HCT116 (cell line): ENCODE results near the gene DENND5B. TPM values are rescaled to one million over a fixed set of nuclear protein-coding genes. Genes with fewer than 3 reads are reported as not detected.

Source experiments
- ATAC-seq: fragments of 200-7000 bp; cut with Tn5 transposase; 2 replicates; pipeline ENCODE4 v1.9.1; 2020; ENCODE audit warnings: mild to moderate bottlenecking, moderate library complexity
- BruUV-seq: library from RNA; stranded (reverse); fragments of 400-500 nt; replicated peaks from 2 replicates; lab custom pipeline; 2021; lab: Mats Ljungman, UMichigan
- CTCF ChIA-PET: fragments of 300-600 bp; sonication (Branson Sonifier 250); formaldehyde crosslinking; loops from one replicate; lab custom pipeline; 2021; ENCODE audit warnings: antibody characterized with exemption; lab: Charles Lee
- POLR2A ChIA-PET: fragments of 300-600, 350-600 bp; sonication (Branson Sonifier 250); formaldehyde crosslinking; loops from one replicate; lab custom pipeline; 2021; ENCODE audit warnings: antibody characterized with exemption; lab: Charles Lee
- RAD21 ChIA-PET, 2 experiments: fragments of 300-600 bp; sonication (Branson Sonifier 250); formaldehyde crosslinking; loops; one replicate each; lab custom pipeline; 2023; ENCODE audit warnings: low total read pairs in 2 of 2; ENCODE audit not compliant: uncharacterized antibody in 2 of 2, unreplicated experiment in 2 of 2, low non-redundant PET in 1 of 2; lab: Charles Lee
- DNase-seq: peaks from one replicate; pipeline ENCODE4 v3.0.0-alpha.2; 2010; ENCODE audit warnings: low read depth, low spot score
- H2AFZ ChIP-seq: fragments of 200-600 bp; shearing (Covaris generic), sonication (generic); 2 replicates; pipeline ENCODE4 v1.6.1; 2017; ENCODE audit warnings: low read depth, mixed run types, mixed read lengths, antibody characterized with exemption, low read length; ENCODE audit not compliant: poor library complexity, severe bottlenecking
- H3K27ac ChIP-seq: 2 replicates; pipeline ENCODE4 v1.5.1; 2012; ENCODE audit warnings: low read depth, low read length
- H3K27me3 ChIP-seq: fragments of 200-600 bp; sonication (generic); 2 replicates; pipeline ENCODE4 v1.6.1; 2016; ENCODE audit warnings: mixed run types, low read length, mixed read lengths; ENCODE audit not compliant: insufficient read depth
- H3K36me3 ChIP-seq, 2 experiments: fragments of 200-500 bp in 1 of 2; fragments of 200-600 bp in 1 of 2; sonication (Bioruptor generic) in 1 of 2; sonication (generic) in 1 of 2; 2 replicates each; pipeline versions ENCODE4 v1.5.1 to v1.6.1; 2014 to 2016; ENCODE audit warnings: low read length in 2 of 2, inconsistent platforms in 1 of 2, mixed read lengths in 1 of 2, mixed run types in 1 of 2; ENCODE audit not compliant: insufficient read depth in 2 of 2, control insufficient read depth in 1 of 2
- H3K4me1 ChIP-seq, 2 experiments: fragments of 200-600 bp in 1 of 2; sonication (generic) in 1 of 2; 2 replicates each; pipeline versions ENCODE4 v1.5.1 to v1.6.1; 2012 to 2017; ENCODE audit warnings: low read length in 2 of 2, inconsistent platforms in 1 of 2, mild to moderate bottlenecking in 1 of 2, mixed read lengths in 1 of 2, mixed run types in 1 of 2, moderate library complexity in 1 of 2; ENCODE audit not compliant: insufficient read depth in 2 of 2, control insufficient read depth in 1 of 2
- H3K4me2 ChIP-seq: fragments of 200-600 bp; sonication (generic); 2 replicates; pipeline ENCODE4 v1.6.1; 2017; ENCODE audit warnings: mixed run types, low read length, mixed read lengths
- H3K4me3 ChIP-seq, 2 experiments: fragments of 200-600 bp in 1 of 2; sonication (generic) in 1 of 2; replicated peaks in 1 of 2; 2 replicates each; pipeline ENCODE4 v1.5.1; 2011 to 2016; ENCODE audit warnings: low read length in 2 of 2, control low read depth in 1 of 2, low read depth in 1 of 2, mild to moderate bottlenecking in 1 of 2, mixed read lengths in 1 of 2, mixed run types in 1 of 2
- H3K79me2 ChIP-seq: fragments of 200-600 bp; sonication (generic); 2 replicates; pipeline ENCODE4 v1.6.1; 2017; ENCODE audit warnings: mild to moderate bottlenecking, mixed run types, low read length, moderate library complexity, mixed read lengths; ENCODE audit not compliant: insufficient read depth
- H3K9ac ChIP-seq: fragments of 200-600 bp; sonication (generic); 2 replicates; pipeline ENCODE4 v1.6.1; 2016; ENCODE audit warnings: low read length, mixed read lengths
- H3K9me2 ChIP-seq: fragments of 200-600 bp; sonication (generic), shearing (Covaris generic); 2 replicates; pipeline ENCODE4 v1.6.1; 2017; ENCODE audit warnings: mixed run types, mild to moderate bottlenecking, moderate library complexity; ENCODE audit not compliant: insufficient read depth
- H3K9me3 ChIP-seq, 2 experiments: fragments of 200-500 bp in 1 of 2; fragments of 200-600 bp in 1 of 2; sonication (Bioruptor generic) in 1 of 2; sonication (generic) in 1 of 2; 2 replicates each; pipeline ENCODE4 v1.6.1; 2014 to 2017; ENCODE audit warnings: low read length in 2 of 2, mixed read lengths in 2 of 2, inconsistent platforms in 1 of 2, low read depth in 1 of 2, mild to moderate bottlenecking in 1 of 2, mixed run types in 1 of 2, moderate library complexity in 1 of 2; ENCODE audit not compliant: control insufficient read depth in 1 of 2, insufficient read depth in 1 of 2
- H4K20me1 ChIP-seq: fragments of 200-600 bp; sonication (generic), shearing (Covaris generic); 2 replicates; pipeline ENCODE4 v1.6.1; 2017; ENCODE audit warnings: mixed run types, mild to moderate bottlenecking, moderate library complexity; ENCODE audit not compliant: insufficient read depth
- CBX3 ChIP-seq: IDR thresholded peaks from 2 replicates; pipeline ENCODE4 v1.6.1; 2012; ENCODE audit warnings: low read depth
- CEBPB ChIP-seq: IDR thresholded peaks from 2 replicates; pipeline ENCODE4 v1.6.1; 2012; ENCODE audit warnings: low read depth
- CTCF ChIP-seq, 3 experiments: fragments of 200-600 bp in 1 of 3; sonication (generic) in 1 of 3; IDR thresholded peaks in 2 of 3; conservative IDR thresholded peaks in 1 of 3; 2 replicates each; pipeline ENCODE4 v1.5.1; 2012 to 2017; ENCODE audit warnings: low read depth in 2 of 3, low read length in 2 of 3, antibody characterized with exemption in 1 of 3, borderline replicate concordance in 1 of 3, control low read depth in 1 of 3, mild to moderate bottlenecking in 1 of 3, mixed read lengths in 1 of 3, mixed run types in 1 of 3, moderate library complexity in 1 of 3; ENCODE audit not compliant: insufficient read depth in 1 of 3
- EGR1 ChIP-seq: IDR thresholded peaks from 2 replicates; pipeline ENCODE4 v1.6.1; 2012; ENCODE audit warnings: low read depth
- POLR2A ChIP-seq: IDR thresholded peaks from 2 replicates; pipeline ENCODE4 v1.7.0; 2011; ENCODE audit warnings: borderline replicate concordance; ENCODE audit not compliant: insufficient read depth, insufficient read length; ENCODE audit errors: extremely low read depth
- POLR2AphosphoS5 ChIP-seq: IDR thresholded peaks from 2 replicates; pipeline ENCODE4 v1.6.1; 2011; ENCODE audit warnings: mild to moderate bottlenecking, low read depth, low read length, moderate library complexity
- SRF ChIP-seq: IDR thresholded peaks from 2 replicates; pipeline ENCODE4 v1.6.1; 2012; ENCODE audit warnings: low read depth
- YY1 ChIP-seq: IDR thresholded peaks from 2 replicates; pipeline ENCODE4 v1.6.1; 2011; ENCODE audit warnings: low read length, low read depth, moderate library complexity, mild to moderate bottlenecking; ENCODE audit not compliant: insufficient replicate concordance; ENCODE audit errors: extremely low read depth
- ZFX ChIP-seq: fragments of 450-650 bp; IDR thresholded peaks from 2 replicates; pipeline ENCODE4 v1.6.1; 2017
- intact Hi-C: fragments of 100-400 bp; cut with micrococcal nuclease; formaldehyde crosslinking; loops from 2 replicates; pipeline ENCODE4 v1.10.0; 2022
- total RNA-seq: library from RNA; stranded (reverse); gene quantifications from one replicate; pipeline ENCODE4 v1.2.1, GENCODE V29; 2021; ENCODE audit not compliant: unreplicated experiment
- TF ChIP-seq, protein P1 (sequence below): IDR thresholded peaks from 2 replicates; pipeline ENCODE4 v1.6.1; 2012

DENND5B gene
- total RNA-seq, 1 experiment from 2014 or later, result 19.2 TPM

DNA sequence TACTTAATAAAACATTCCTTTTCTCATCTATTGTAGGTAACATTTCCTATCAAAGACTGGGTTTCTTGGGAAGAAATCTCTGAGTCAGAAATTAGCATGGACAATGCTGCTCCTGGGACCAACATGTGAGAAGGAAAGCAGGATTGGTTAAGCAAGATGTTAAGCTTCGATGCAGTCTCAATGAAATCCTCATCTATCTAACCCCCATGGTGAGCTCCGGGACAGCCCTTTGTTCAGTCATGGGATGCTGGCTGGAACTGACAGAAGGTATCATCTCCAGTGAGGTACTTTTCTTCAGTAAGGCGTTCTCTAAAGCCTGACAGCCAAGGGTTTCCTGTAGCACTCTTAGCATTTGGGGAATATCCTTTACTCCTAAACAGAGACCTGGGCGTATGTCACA lies 182.2 kb downstream of the DENND5B start:
- ChIA-PET RAD21 (no interaction called here), CTCF (no interaction called here), POLR2A (no interaction called here)
- no peaks in the 10 kb centered on the region for H3K79me2 ChIP-seq
- no peak overlapping the region for H2AFZ ChIP-seq
- no peak overlapping the region for H3K4me3 ChIP-seq
- H4K20me1 ChIP-seq, result no peaks in the 10 kb centered on the region
- BruUV-seq, result no TSS peak
- ATAC-seq, result no peak
- no peaks in the 10 kb centered on the region for H3K9me2 ChIP-seq
- no peak overlapping the region for H3K27ac ChIP-seq
- H3K9me3 ChIP-seq, result no peaks in the 10 kb centered on the region
- no peaks in the 10 kb centered on the region for H3K4me1 ChIP-seq
- H3K4me2 ChIP-seq, result no peak overlapping the region
- H3K9ac ChIP-seq, result no peak overlapping the region
- TF ChIP-seq SRF, result no peak
- no peak for TF ChIP-seq POLR2A
- TF ChIP-seq YY1, result no peak
- no peak for TF ChIP-seq CBX3
- no peak for TF ChIP-seq CEBPB
- TF ChIP-seq ZFX, result no peak
- TF ChIP-seq POLR2AphosphoS5, result no peak
- TF ChIP-seq, protein P1, sequence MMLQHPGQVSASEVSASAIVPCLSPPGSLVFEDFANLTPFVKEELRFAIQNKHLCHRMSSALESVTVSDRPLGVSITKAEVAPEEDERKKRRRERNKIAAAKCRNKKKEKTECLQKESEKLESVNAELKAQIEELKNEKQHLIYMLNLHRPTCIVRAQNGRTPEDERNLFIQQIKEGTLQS, result no peak
- H3K36me3 ChIP-seq, result peaks cover 4 to 6% of the 10 kb centered on the region in 2 experiments; a peak in 2 of 4 replicates
- intact Hi-C loops, result no loop called here
- DNase-seq, result no peak
- no peaks in the 10 kb centered on the region for H3K27me3 ChIP-seq

DNA sequence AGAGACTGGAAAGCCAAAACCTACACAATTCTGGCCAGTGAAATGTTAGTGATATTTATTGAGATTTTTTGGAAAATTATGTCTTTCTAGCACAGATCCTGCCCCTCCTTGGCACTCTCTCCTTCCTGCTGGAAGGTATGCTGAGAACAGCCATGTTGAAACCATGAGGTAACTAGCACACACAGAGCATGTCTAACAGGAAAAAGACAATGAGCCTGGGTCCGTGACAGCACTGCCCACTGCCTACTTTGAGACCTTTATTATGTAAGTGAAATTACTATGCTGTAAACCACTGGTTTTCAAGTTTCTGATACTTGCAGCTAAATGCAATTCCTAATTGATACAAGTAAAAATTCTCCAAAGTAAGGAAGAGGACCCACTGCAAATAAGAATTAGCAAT lies 183.4 kb downstream of the DENND5B start:
- H4K20me1 ChIP-seq, result no peaks in the 10 kb centered on the region
- H3K36me3 ChIP-seq, result peaks cover 0 to 4% of the 10 kb centered on the region in 2 experiments; a peak in 1 of 4 replicates
- BruUV-seq, result no TSS peak
- CTCF ChIA-PET, result no interaction called here
- H3K4me3 ChIP-seq, result no peak overlapping the region
- H2AFZ ChIP-seq, result no peak overlapping the region
- no peaks in the 10 kb centered on the region for H3K79me2 ChIP-seq
- no peaks in the 10 kb centered on the region for H3K9me2 ChIP-seq
- no peak overlapping the region for H3K27ac ChIP-seq
- no peaks in the 10 kb centered on the region for H3K27me3 ChIP-seq
- peaks cover 3 to 8% of the 10 kb centered on the region in 2 experiments; a peak in 3 of 4 replicates for H3K4me1 ChIP-seq
- RAD21 ChIA-PET, result no interaction called here
- ATAC-seq, result no peak
- DNase-seq, result no peak
- no peak overlapping the region for H3K9ac ChIP-seq
- TF ChIP-seq YY1 (no peak), SRF (no peak), EGR1 (no peak), CTCF (IDR thresholded peaks at IDR 0.05 in 2 of 3, conservative IDR thresholded peaks at IDR 0.05 in 1 of 3; ENCODE audit: borderline replicate concordance in 1 of 3, insufficient read depth in 1 of 3, low read depth in 2 of 3, low read length in 2 of 3) (no peak)
- TF ChIP-seq, all 23 proteins: peak for 0
- POLR2A ChIA-PET, result no interaction called here
- intact Hi-C loops, result no loop called here
- H3K9me3 ChIP-seq, result no peaks in the 10 kb centered on the region
- H3K4me2 ChIP-seq, result no peak overlapping the region
